Progenitor cell of endocrine pancreas (in vitro differentiated cells): ENCODE measurements around the gene GULP1. TPM values are rescaled to one million over a fixed set of nuclear protein-coding genes. Genes with fewer than 3 reads are reported as not detected.

ENCODE experiments used
- DNase-seq: peaks from one replicate; pipeline ENCODE4 v3.0.0; 2021; ENCODE audit warnings: low spot score; ENCODE audit not compliant: unreplicated experiment
- H3K27ac Mint-ChIP-seq: 2 replicates; pipeline ENCODE4 v1.8.0; 2021; ENCODE audit warnings: mild to moderate bottlenecking, moderate library complexity, mixed read lengths
- H3K27me3 Mint-ChIP-seq: 2 replicates; pipeline ENCODE4 v1.8.0; 2021; ENCODE audit warnings: mixed read lengths
- H3K36me3 Mint-ChIP-seq: 2 replicates; pipeline ENCODE4 v1.8.0; 2022; ENCODE audit warnings: mixed read lengths; ENCODE audit not compliant: insufficient read depth
- H3K4me1 Mint-ChIP-seq: 2 replicates; pipeline ENCODE4 v1.8.0; 2021; ENCODE audit warnings: low read depth, mixed read lengths
- H3K4me3 Mint-ChIP-seq: 2 replicates; pipeline ENCODE4 v1.8.0; 2021; ENCODE audit warnings: low read depth, mild to moderate bottlenecking, moderate library complexity, mixed read lengths
- H3K9me3 Mint-ChIP-seq: 2 replicates; pipeline ENCODE4 v1.8.0; 2021; ENCODE audit warnings: low read depth, mixed read lengths
- total RNA-seq: library from RNA; stranded (reverse); gene quantifications from 2 replicates; pipeline ENCODE4 v1.2.1, GENCODE V29; 2021
- TF ChIP-seq, protein P1 (sequence below): fragments of 200-600 bp; sonication (generic); IDR thresholded peaks from one replicate; pipeline ENCODE4 v1.5.0; 2021; ENCODE audit warnings: antibody characterized with exemption, mild to moderate bottlenecking; ENCODE audit not compliant: unreplicated experiment

GULP1 gene
- total RNA-seq, 1 donor from 2014 or later, result 39.4 TPM

DNA sequence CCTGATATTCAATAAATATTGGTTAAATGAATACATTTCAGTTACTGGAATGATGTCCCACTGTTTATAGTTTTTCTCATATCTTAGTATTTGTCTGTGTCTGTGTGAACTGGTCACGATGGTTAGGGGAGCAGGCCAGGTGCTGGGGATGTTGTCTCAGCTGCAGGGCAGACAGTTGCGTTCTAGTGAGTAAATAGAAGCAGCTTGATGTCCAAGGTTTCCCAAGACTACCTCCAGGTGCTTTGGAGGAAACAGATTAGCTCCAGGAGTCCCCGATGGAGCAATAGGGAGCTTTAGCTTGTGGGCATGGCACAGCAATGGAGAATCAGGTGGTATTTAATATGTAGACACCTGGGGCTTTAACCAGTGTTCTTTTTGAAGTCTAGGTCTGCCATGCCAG is 75.5 kb downstream of the GULP1 start:
- Mint-ChIP-seq H3K36me3 (no peaks in the 10 kb centered on the region), H3K9me3 (no peaks in the 10 kb centered on the region), H3K4me1 (peaks cover 19% of the 10 kb centered on the region), H3K27ac (no peak overlapping the region), H3K27me3 (no peaks in the 10 kb centered on the region), H3K4me3 (no peak overlapping the region)
- TF ChIP-seq, protein P1, sequence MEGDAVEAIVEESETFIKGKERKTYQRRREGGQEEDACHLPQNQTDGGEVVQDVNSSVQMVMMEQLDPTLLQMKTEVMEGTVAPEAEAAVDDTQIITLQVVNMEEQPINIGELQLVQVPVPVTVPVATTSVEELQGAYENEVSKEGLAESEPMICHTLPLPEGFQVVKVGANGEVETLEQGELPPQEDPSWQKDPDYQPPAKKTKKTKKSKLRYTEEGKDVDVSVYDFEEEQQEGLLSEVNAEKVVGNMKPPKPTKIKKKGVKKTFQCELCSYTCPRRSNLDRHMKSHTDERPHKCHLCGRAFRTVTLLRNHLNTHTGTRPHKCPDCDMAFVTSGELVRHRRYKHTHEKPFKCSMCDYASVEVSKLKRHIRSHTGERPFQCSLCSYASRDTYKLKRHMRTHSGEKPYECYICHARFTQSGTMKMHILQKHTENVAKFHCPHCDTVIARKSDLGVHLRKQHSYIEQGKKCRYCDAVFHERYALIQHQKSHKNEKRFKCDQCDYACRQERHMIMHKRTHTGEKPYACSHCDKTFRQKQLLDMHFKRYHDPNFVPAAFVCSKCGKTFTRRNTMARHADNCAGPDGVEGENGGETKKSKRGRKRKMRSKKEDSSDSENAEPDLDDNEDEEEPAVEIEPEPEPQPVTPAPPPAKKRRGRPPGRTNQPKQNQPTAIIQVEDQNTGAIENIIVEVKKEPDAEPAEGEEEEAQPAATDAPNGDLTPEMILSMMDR, result no peak
- DNase-seq, result no peak

DNA sequence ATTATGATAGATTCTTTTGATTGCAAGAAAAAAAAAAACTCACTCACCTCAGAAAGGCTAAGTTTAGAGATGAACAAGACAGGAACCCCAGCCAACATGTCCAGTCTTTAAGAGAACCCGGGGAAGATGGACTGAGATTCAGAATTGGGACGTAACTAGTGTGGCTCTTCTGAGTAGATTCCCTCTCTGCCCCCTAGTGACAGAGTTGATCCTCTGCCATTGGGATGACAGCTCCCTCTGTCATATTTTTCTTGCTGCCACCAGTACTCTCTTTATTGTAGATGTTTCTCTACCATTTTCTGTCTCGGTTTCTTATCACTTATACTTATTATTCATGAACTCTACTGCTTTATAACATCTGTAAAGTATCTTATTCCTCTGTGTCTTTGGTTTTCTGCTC is 77.7 kb downstream of the GULP1 start:
- Mint-ChIP-seq H3K27me3 (no peaks in the 10 kb centered on the region), H3K36me3 (no peaks in the 10 kb centered on the region), H3K27ac (no peak overlapping the region), H3K4me3 (no peak overlapping the region), H3K9me3 (no peaks in the 10 kb centered on the region), H3K4me1 (peaks cover 6% of the 10 kb centered on the region)
- no peak for DNase-seq
- TF ChIP-seq, protein P1, result peak; percentile 48

DNA sequence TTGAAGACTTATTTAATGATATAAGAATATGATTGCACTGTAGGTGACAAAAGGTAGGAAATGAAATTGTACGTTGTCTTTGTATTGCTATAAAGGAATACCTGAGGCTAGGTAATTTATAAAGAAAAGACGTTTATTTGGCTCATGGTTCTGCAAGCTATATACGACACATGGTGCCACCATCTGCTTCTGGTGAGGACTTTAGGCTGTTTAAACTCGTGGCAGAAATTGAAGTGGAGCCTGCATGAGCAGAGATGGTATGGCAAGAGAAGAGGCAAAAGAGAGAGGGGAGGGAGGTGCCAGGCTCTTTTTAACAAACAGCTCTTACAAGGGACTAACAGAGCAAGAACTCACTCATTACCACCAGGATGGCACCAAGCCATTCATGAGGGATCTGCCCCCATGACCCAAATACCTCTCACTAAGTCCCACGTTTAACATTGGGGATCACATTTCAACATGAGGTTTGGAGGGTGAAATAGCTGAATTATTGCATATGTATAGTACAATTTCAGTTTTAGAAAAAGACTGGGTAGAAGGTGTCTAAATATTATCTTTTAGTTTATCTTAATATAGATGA is 86.8 kb downstream of the GULP1 start:
- H3K9me3 Mint-ChIP-seq, result no peaks in the 10 kb centered on the region
- H3K27ac Mint-ChIP-seq, result no peak overlapping the region

DNA sequence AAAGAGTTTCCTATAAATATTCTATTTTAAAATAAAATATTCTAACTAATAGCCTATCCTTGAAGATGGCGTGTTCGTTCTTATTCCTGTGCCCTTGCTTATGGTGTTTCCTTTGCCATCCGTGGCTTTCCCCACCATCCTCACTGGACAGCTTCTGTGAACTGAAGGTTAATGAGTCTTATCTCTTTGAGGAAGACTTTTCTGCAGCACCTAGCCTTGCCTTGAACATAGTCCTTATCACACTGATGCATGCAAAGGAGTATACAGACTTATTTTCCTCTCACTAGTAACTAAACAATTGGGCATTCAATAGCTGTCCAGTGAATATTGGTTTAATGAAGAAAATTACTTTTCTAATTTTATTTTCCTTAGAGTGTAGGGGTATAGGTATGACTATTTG is 88.1 kb downstream of the GULP1 start:
- TF ChIP-seq, protein P1, result no peak
- peaks cover 9% of the 10 kb centered on the region for H3K9me3 Mint-ChIP-seq
- peaks cover 10% of the 10 kb centered on the region for H3K36me3 Mint-ChIP-seq
- no peaks in the 10 kb centered on the region for H3K27me3 Mint-ChIP-seq
- DNase-seq, result no peak
- peaks cover 10% of the 10 kb centered on the region for H3K4me1 Mint-ChIP-seq
- no peak overlapping the region for H3K27ac Mint-ChIP-seq
- no peak overlapping the region for H3K4me3 Mint-ChIP-seq

More for the DNA sequence above, 86.8 kb downstream of the GULP1 start:
- no peak for DNase-seq
- Mint-ChIP-seq H3K27me3 (no peaks in the 10 kb centered on the region), H3K4me1 (peaks cover 10% of the 10 kb centered on the region), H3K36me3 (peaks cover 1% of the 10 kb centered on the region), H3K4me3 (no peak overlapping the region)
- TF ChIP-seq, protein P1, result no peak

DNA sequence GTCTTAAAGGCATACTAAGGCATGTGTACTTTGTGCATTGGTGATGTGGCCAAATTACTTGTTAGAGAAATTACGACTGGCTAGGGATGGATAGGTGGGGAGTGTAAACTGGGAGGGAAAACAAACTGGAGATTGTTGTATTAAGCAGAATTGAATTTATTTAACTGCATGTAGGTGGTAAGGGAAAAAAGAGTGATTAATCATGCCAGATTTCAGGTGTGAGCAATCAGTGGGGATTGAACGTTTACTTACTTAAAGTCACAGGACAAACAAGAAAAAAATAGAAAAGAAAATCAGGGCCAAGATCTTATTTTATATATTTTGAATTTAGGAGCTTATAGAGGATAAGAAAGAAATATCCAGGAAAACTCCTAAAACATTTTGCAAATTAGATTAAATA is 88.6 kb downstream of the GULP1 start:
- Mint-ChIP-seq H3K27ac (peak overlapping the region; percentile 27), H3K4me1 (peaks cover 10% of the 10 kb centered on the region)
- TF ChIP-seq, protein P1, result no peak

More for the DNA sequence above, 88.6 kb downstream of the GULP1 start:
- H3K9me3 Mint-ChIP-seq, result peaks cover 10% of the 10 kb centered on the region
- peaks cover 15% of the 10 kb centered on the region for H3K36me3 Mint-ChIP-seq
- no peaks in the 10 kb centered on the region for H3K27me3 Mint-ChIP-seq
- no peak for DNase-seq
- H3K4me3 Mint-ChIP-seq, result no peak overlapping the region
